ENCODE data around the gene CELA2B. TPM values are rescaled to one million over a fixed set of nuclear protein-coding genes. Genes with fewer than 3 reads are reported as not detected.

Gene CELA2B
- total RNA-seq, 1 experiment from 2014 or later: not detected

GRCh38 chr1:15531682-15532081, 55.8 kb downstream of the CELA2B start:
- TF ChIP-seq CTCF (IDR thresholded peaks at IDR 0.05; ENCODE audit: unreplicated experiment): no peak
- H3K36me3 Mint-ChIP-seq (ENCODE audit: insufficient read depth, unreplicated experiment): peaks cover 30% of the 10 kb centered on the region
- no peak overlapping the region for H3K27ac Mint-ChIP-seq (ENCODE audit: unreplicated experiment)
- no peak overlapping the region for H3K4me3 Mint-ChIP-seq (ENCODE audit: low read depth, unreplicated experiment)
- CTCF ChIA-PET: no interaction called here
- DNase-seq: no peak
- no peaks in the 10 kb centered on the region for H3K9me3 Mint-ChIP-seq (ENCODE audit: low read depth, unreplicated experiment)
- BruUV-seq (replicated peaks): no TSS peak
- intact Hi-C loops (cut with micrococcal nuclease; ENCODE audit: unreplicated experiment): no loop called here
- H3K27me3 Mint-ChIP-seq (ENCODE audit: unreplicated experiment): no peaks in the 10 kb centered on the region
- H3K4me1 Mint-ChIP-seq (ENCODE audit: low read depth, unreplicated experiment): no peaks in the 10 kb centered on the region

GRCh38 chr1:15538771-15539170, 62.9 kb downstream of the CELA2B start:
- no peak overlapping the region for H3K4me3 Mint-ChIP-seq (ENCODE audit: low read depth, unreplicated experiment)
- H3K27ac Mint-ChIP-seq (ENCODE audit: unreplicated experiment): no peak overlapping the region
- peaks cover 27% of the 10 kb centered on the region for H3K36me3 Mint-ChIP-seq (ENCODE audit: insufficient read depth, unreplicated experiment)
- intact Hi-C loops (cut with micrococcal nuclease; ENCODE audit: unreplicated experiment): no loop called here
- no peaks in the 10 kb centered on the region for H3K9me3 Mint-ChIP-seq (ENCODE audit: low read depth, unreplicated experiment)
- H3K4me1 Mint-ChIP-seq (ENCODE audit: low read depth, unreplicated experiment): no peaks in the 10 kb centered on the region
- no TSS peak for BruUV-seq (replicated peaks)
- CTCF ChIA-PET: no interaction called here
- H3K27me3 Mint-ChIP-seq (ENCODE audit: unreplicated experiment): no peaks in the 10 kb centered on the region
- DNase-seq: no peak
- no peak for TF ChIP-seq CTCF (IDR thresholded peaks at IDR 0.05; ENCODE audit: unreplicated experiment)

GRCh38 chr1:15540186-15540585, 64.3 kb downstream of the CELA2B start:
- Mint-ChIP-seq H3K27ac (ENCODE audit: unreplicated experiment) (no peak overlapping the region), H3K9me3 (ENCODE audit: low read depth, unreplicated experiment) (no peaks in the 10 kb centered on the region), H3K4me1 (ENCODE audit: low read depth, unreplicated experiment) (no peaks in the 10 kb centered on the region), H3K27me3 (ENCODE audit: unreplicated experiment) (no peaks in the 10 kb centered on the region), H3K36me3 (ENCODE audit: insufficient read depth, unreplicated experiment) (peaks cover 20% of the 10 kb centered on the region), H3K4me3 (ENCODE audit: low read depth, unreplicated experiment) (no peak overlapping the region)
- TF ChIP-seq CTCF (IDR thresholded peaks at IDR 0.05; ENCODE audit: unreplicated experiment): no peak
- no peak for DNase-seq
- CTCF ChIA-PET: no interaction called here
- no TSS peak for BruUV-seq (replicated peaks)
- intact Hi-C loops (cut with micrococcal nuclease; ENCODE audit: unreplicated experiment): no loop called here

Other genes starting within 250 kb of the CELA2B start
- 0.98 and 2.7 TPM in 2 replicates for gene FHAD1, start 228.9 kb upstream of the CELA2B start, total RNA-seq (2022)
- 51.0 and 57.8 TPM in 2 replicates for gene EFHD2, start 66.2 kb upstream of the CELA2B start, total RNA-seq (2022)
- not detected in 2 replicates for gene CTRC, start 37.7 kb upstream of the CELA2B start, total RNA-seq (2022)
- gene CELA2A, start 19.4 kb upstream of the CELA2B start, total RNA-seq (2022): not detected in 2 replicates
- gene CASP9, start 48.1 kb downstream of the CELA2B start, total RNA-seq (2022): 8.4 and 8.8 TPM in 2 replicates
- 18.2 and 20.6 TPM in 2 replicates for gene DNAJC16, start 50.7 kb downstream of the CELA2B start, total RNA-seq (2022)
- 2.5 and 5.2 TPM in 2 replicates for gene AGMAT, start 108.9 kb downstream of the CELA2B start, total RNA-seq (2022)
- 27.0 and 30.1 TPM in 2 replicates for gene DDI2, start 141.4 kb downstream of the CELA2B start, total RNA-seq (2022)
- 30.4 and 33.4 TPM in 2 replicates for gene PLEKHM2, start 208.2 kb downstream of the CELA2B start, total RNA-seq (2022)

All from Calu3 (cell line).